ENCODE data around the gene EXOC2. TPM values are rescaled to one million over a fixed set of nuclear protein-coding genes. Genes with fewer than 3 reads are reported as not detected.

EXOC2 gene
- total RNA-seq, 4 donors from 2014 or later = 20.9 to 28.5 (median 24.6) TPM

DNA sequence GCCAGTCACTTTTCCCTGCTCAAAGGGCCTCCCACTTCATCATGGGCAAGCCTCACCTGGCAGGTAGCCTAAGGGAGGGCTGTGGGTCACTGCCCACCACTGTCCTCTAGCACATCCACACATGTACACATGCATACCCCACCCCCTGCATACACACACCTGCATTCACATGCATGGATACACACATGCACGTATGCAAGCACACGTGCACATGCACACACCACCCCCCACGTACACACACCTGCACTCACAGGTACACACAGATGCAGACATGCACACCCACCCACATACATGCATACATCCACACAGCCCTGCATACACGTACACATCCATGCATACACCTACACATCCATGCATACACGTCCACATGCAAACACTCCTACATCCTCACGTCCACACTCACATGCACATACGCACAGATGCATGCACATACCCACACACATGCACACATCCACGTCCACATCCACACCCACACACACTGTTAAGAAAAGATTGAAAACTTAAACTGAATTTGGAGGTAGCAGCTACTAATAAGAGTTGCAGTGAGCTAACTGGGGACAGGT lies 14.0 kb upstream of the EXOC2 start:
- no peak for TF ChIP-seq POLR2AphosphoS5 (IDR thresholded peaks at IDR 0.05)
- TF ChIP-seq POLR2A (IDR thresholded peaks at IDR 0.05; ENCODE audit: low read depth) = no peak
- TF ChIP-seq EP300 (IDR thresholded peaks at IDR 0.05) = no peak
- TF ChIP-seq, protein P1, sequence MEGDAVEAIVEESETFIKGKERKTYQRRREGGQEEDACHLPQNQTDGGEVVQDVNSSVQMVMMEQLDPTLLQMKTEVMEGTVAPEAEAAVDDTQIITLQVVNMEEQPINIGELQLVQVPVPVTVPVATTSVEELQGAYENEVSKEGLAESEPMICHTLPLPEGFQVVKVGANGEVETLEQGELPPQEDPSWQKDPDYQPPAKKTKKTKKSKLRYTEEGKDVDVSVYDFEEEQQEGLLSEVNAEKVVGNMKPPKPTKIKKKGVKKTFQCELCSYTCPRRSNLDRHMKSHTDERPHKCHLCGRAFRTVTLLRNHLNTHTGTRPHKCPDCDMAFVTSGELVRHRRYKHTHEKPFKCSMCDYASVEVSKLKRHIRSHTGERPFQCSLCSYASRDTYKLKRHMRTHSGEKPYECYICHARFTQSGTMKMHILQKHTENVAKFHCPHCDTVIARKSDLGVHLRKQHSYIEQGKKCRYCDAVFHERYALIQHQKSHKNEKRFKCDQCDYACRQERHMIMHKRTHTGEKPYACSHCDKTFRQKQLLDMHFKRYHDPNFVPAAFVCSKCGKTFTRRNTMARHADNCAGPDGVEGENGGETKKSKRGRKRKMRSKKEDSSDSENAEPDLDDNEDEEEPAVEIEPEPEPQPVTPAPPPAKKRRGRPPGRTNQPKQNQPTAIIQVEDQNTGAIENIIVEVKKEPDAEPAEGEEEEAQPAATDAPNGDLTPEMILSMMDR (IDR thresholded peaks at IDR 0.05) = no peak
- intact Hi-C loops (cut with DNase I) = loop anchor here (10.0 kb wide), 1 partner anchor 112 kb away; no protein-coding TSS in a partner anchor
- H3K4me1 ChIP-seq = peaks cover 9 to 15% (median 13%) of the 10 kb centered on the region in 4 donors
- 77% methylated on average over 8 of the region's 8 CpGs for WGBS
- no peaks in the 10 kb centered on the region for H3K36me3 ChIP-seq
- H3K27me3 ChIP-seq = no peaks in the 10 kb centered on the region
- no peak overlapping the region for H3K4me3 ChIP-seq
- no peak for DNase-seq (ENCODE audit: extremely low spot score)
- H3K27ac ChIP-seq (replicated peaks in 1 of 4) = no peak overlapping the region
- H3K9me3 ChIP-seq = no peaks in the 10 kb centered on the region

DNA sequence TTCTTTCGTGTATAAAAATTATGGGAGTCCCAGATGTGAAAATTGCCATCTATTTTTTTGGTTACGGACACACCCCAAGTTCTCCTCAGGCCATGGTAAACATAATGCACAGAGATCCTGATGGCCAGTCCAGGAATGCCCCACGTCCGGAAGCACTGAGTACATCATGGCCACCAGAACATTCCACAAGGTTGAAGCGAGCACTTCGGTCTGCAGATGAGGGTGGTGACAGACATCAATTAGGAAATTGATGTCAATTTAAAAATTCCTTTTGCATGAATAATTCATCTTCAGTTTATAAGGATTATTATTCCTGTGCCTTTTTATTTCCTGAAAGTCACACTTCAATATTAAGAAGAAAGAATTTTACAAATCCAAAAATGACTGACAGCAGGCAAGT lies 13.2 kb upstream of the EXOC2 start:
- TF ChIP-seq POLR2A (IDR thresholded peaks at IDR 0.05; ENCODE audit: low read depth) = no peak
- TF ChIP-seq EP300 (IDR thresholded peaks at IDR 0.05) = no peak
- no peak for TF ChIP-seq POLR2AphosphoS5 (IDR thresholded peaks at IDR 0.05)
- TF ChIP-seq, protein P1 (IDR thresholded peaks at IDR 0.05) = no peak
- H3K4me3 ChIP-seq = no peak overlapping the region
- intact Hi-C loops (cut with DNase I) = loop anchor here (10.0 kb wide), 1 partner anchor 111 kb away; no protein-coding TSS in a partner anchor
- peaks cover 4 to 9% (median 8%) of the 10 kb centered on the region in 4 donors for H3K4me1 ChIP-seq
- no peak overlapping the region for H3K27ac ChIP-seq (replicated peaks in 1 of 4)
- H3K27me3 ChIP-seq = no peaks in the 10 kb centered on the region
- WGBS = 91% methylated on average over 6 of the region's 6 CpGs
- no peak for DNase-seq (ENCODE audit: extremely low spot score)
- H3K9me3 ChIP-seq = no peaks in the 10 kb centered on the region
- no peaks in the 10 kb centered on the region for H3K36me3 ChIP-seq

DNA sequence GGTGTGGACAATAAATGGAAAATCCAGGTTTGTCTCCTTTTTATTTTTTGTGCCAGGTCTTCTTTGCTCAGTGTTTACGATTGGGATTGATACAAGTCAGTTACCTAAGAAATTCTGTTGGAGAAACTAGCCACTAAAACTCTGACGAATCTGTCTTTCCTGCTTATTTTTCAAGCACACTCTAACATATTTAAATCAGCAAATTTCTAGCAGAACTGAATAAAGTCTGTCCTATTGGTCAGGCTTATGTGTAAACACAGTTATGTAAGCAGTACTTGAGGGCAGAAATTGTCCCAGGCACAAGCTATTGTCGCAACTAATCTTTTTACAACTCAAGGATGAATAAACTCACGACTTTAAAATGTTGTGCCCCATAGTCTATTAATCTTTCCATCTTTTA lies 12.1 kb upstream of the EXOC2 start:
- Histone ChIP-seq H3K4me3 (no peak overlapping the region), H3K36me3 (no peaks in the 10 kb centered on the region), H3K9me3 (no peaks in the 10 kb centered on the region), H3K4me1 (peaks cover under 1 to 4% (median 2%) of the 10 kb centered on the region in 4 donors), H3K27me3 (no peaks in the 10 kb centered on the region), H3K27ac (replicated peaks in 1 of 4) (no peak overlapping the region)
- 64% methylated on average over 4 of the region's 4 CpGs for WGBS
- intact Hi-C loops (cut with DNase I) = loop anchor here (10.0 kb wide), 1 partner anchor 110 kb away; no protein-coding TSS in a partner anchor
- TF ChIP-seq POLR2AphosphoS5 (IDR thresholded peaks at IDR 0.05) (no peak), EP300 (IDR thresholded peaks at IDR 0.05) (no peak), POLR2A (IDR thresholded peaks at IDR 0.05; ENCODE audit: low read depth) (no peak)
- TF ChIP-seq, protein P1 (IDR thresholded peaks at IDR 0.05) = no peak
- no peak for DNase-seq (ENCODE audit: extremely low spot score)

DNA sequence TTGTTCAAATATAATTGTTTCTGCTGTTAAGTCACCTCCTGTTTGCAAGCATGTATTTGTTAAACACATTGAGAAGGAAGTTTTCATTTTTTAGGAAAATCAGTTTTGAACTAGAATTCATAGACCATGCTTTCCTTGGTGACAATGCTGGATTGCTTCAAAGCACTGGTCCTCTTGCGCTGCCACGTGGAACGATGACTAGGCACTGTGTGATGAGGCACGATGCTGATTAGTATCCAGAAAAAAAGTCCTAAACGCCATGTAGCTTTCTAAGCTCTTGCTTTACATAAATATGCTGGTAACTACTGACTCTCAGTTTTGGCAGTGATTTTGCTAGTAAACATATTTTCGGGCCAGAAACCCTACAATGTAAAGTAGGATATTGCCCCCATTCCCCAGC lies 11.1 kb upstream of the EXOC2 start:
- Histone ChIP-seq H3K4me3 (no peak overlapping the region), H3K36me3 (no peaks in the 10 kb centered on the region), H3K4me1 (peaks cover 0 to 5% (median 0%) of the 10 kb centered on the region in 4 donors), H3K27me3 (no peaks in the 10 kb centered on the region), H3K9me3 (no peaks in the 10 kb centered on the region), H3K27ac (replicated peaks in 1 of 4) (no peak overlapping the region)
- 92% methylated on average over 6 of the region's 6 CpGs for WGBS
- intact Hi-C loops (cut with DNase I) = loop anchor here (10.0 kb wide), 1 partner anchor 109 kb away; no protein-coding TSS in a partner anchor
- TF ChIP-seq POLR2A (IDR thresholded peaks at IDR 0.05; ENCODE audit: low read depth) (no peak), POLR2AphosphoS5 (IDR thresholded peaks at IDR 0.05) (no peak), EP300 (IDR thresholded peaks at IDR 0.05) (no peak)
- TF ChIP-seq, protein P1 (IDR thresholded peaks at IDR 0.05) = no peak
- no peak for DNase-seq (ENCODE audit: extremely low spot score)

All from esophagus muscularis mucosa (tissue), 4 donors.